ENCODE data around the gene TAB2. TPM values are rescaled to one million over a fixed set of nuclear protein-coding genes. Genes with fewer than 3 reads are reported as not detected.
A peak's percentile ranks its signal among the peaks of the same experiment; 100 is the strongest.
"Not testable (repeated sequence)": the region's sequence is repeated elsewhere in the genome, so short reads cannot be mapped to it uniquely, and the experiment has no call there.

Gene TAB2
- total RNA-seq, 1 experiment from 2014 or later = 27.1 TPM

GRCh38 chr6:149456311-149457021, 139.0 kb downstream of the TAB2 start:
- no peak for DNase-seq (ENCODE audit: low read depth)

GRCh38 chr6:149457316-149457884, 139.9 kb downstream of the TAB2 start:
- no peak for DNase-seq (ENCODE audit: low read depth)

- no peak for DNase-seq (ENCODE audit: low read depth)
Measured at GRCh38 chr6:149458196-149458595, 140.7 kb downstream of the TAB2 start.

GRCh38 chr6:149458806-149459205, 141.3 kb downstream of the TAB2 start:
- DNase-seq (ENCODE audit: low read depth) = no peak

GRCh38 chr6:149459761-149460160, 142.2 kb downstream of the TAB2 start:
- peak; percentile 52 for DNase-seq (ENCODE audit: low read depth)

- not testable (repeated sequence) for DNase-seq (ENCODE audit: low read depth)
Measured at GRCh38 chr6:149460249-149460648, 142.7 kb downstream of the TAB2 start.

Small RNA genes within 50 kb of the gene (small RNA-seq; reads per million reads assigned to genes)
- not detected for gene RN7SL234P

Other genes with a start within 250 kb of the TAB2 start
- 0.27 and 0.32 TPM in 2 replicates for gene SUMO4, start 82.5 kb downstream of the TAB2 start, total RNA-seq (2014; rRNA removed; shearing (Covaris generic))
- 0.07 and 0.16 TPM in 2 replicates for gene ZC3H12D, start 167.3 kb downstream of the TAB2 start, total RNA-seq (2014; rRNA removed; shearing (Covaris generic))
- 15.1 and 16.9 TPM in 2 replicates for gene PPIL4, start 228.3 kb downstream of the TAB2 start, total RNA-seq (2014; rRNA removed; shearing (Covaris generic))
- 29.5 and 31.3 TPM in 2 replicates for gene GINM1, start 248.7 kb downstream of the TAB2 start, total RNA-seq (2014; rRNA removed; shearing (Covaris generic))